SK-N-MC (cell line): Measurements from ENCODE around the gene KIF1A.
"Not testable (repeated sequence)": the region's sequence is repeated elsewhere in the genome, so short reads cannot be mapped to it uniquely, and the experiment has no call there.

Source experiments
- EZH2 ChIP-seq: fragments of 200-600 bp; sonication (generic); IDR thresholded peaks from one replicate; pipeline ENCODE4 v1.6.1; 2017; ENCODE audit warnings: antibody characterized with exemption
- FOXP2 ChIP-seq: optimal IDR thresholded peaks from 2 replicates; pipeline ENCODE3; 2011; ENCODE audit warnings: mild to moderate bottlenecking, moderate library complexity; ENCODE audit not compliant: insufficient read depth; ENCODE audit errors: extremely low read length, control extremely low read depth
- POLR2AphosphoS5 ChIP-seq: IDR thresholded peaks from 2 replicates; pipeline ENCODE4 v1.6.1; 2012; ENCODE audit warnings: mild to moderate bottlenecking, low read depth, low read length, borderline replicate concordance

- not testable (repeated sequence) for TF ChIP-seq POLR2AphosphoS5, EZH2, FOXP2
These were observed 136.6 kb downstream of the KIF1A start for GRCh38 chr2:240683329-240683979.
